Esophagus squamous epithelium (tissue), 4 donors: Measurements from ENCODE around the gene LPAR3.

Experiments used
- CTCF ChIP-seq, 6 experiments: fragments of 450-650 bp in 4 of 6; fragments of 200-600 bp in 2 of 6; sonication (generic) in 2 of 6; IDR thresholded peaks; one replicate each; pipeline ENCODE4 v1.5.1; 2016 to 2019; ENCODE audit warnings: antibody characterized with exemption in 6 of 6, mild to moderate bottlenecking in 4 of 6, moderate library complexity in 4 of 6
- POLR2A ChIP-seq, 4 donors: fragments of 450-650 bp; IDR thresholded peaks; one replicate each; pipeline ENCODE4 v1.6.1; 2017; ENCODE audit warnings: antibody characterized with exemption in 4 of 4, mild to moderate bottlenecking in 4 of 4, moderate library complexity in 3 of 4

- TF ChIP-seq CTCF (IDR thresholded peaks at IDR 0.05) (no peak), POLR2A (IDR thresholded peaks at IDR 0.05) (no peak)
These were observed 46.8 kb upstream of the LPAR3 start for GRCh38 chr1:84939761-84940160.
